HCT116 (cell line): Measurements from ENCODE around the gene HEATR5A. TPM values are rescaled to one million over a fixed set of nuclear protein-coding genes. Genes with fewer than 3 reads are reported as not detected.

ENCODE experiments used
- ATAC-seq: fragments of 200-7000 bp; cut with Tn5 transposase; 2 replicates; pipeline ENCODE4 v1.9.1; 2020; ENCODE audit warnings: mild to moderate bottlenecking, moderate library complexity
- BruUV-seq: library from RNA; stranded (reverse); fragments of 400-500 nt; replicated peaks from 2 replicates; lab custom pipeline; 2021; lab: Mats Ljungman, UMichigan
- CTCF ChIA-PET: fragments of 300-600 bp; sonication (Branson Sonifier 250); formaldehyde crosslinking; loops from one replicate; lab custom pipeline; 2021; ENCODE audit warnings: antibody characterized with exemption; lab: Charles Lee
- POLR2A ChIA-PET: fragments of 300-600, 350-600 bp; sonication (Branson Sonifier 250); formaldehyde crosslinking; loops from one replicate; lab custom pipeline; 2021; ENCODE audit warnings: antibody characterized with exemption; lab: Charles Lee
- RAD21 ChIA-PET, 2 experiments: fragments of 300-600 bp; sonication (Branson Sonifier 250); formaldehyde crosslinking; loops; one replicate each; lab custom pipeline; 2023; ENCODE audit warnings: low total read pairs in 2 of 2; ENCODE audit not compliant: uncharacterized antibody in 2 of 2, unreplicated experiment in 2 of 2, low non-redundant PET in 1 of 2; lab: Charles Lee
- DNase-seq: peaks from one replicate; pipeline ENCODE4 v3.0.0-alpha.2; 2010; ENCODE audit warnings: low read depth, low spot score
- H2AFZ ChIP-seq: fragments of 200-600 bp; shearing (Covaris generic), sonication (generic); 2 replicates; pipeline ENCODE4 v1.6.1; 2017; ENCODE audit warnings: low read depth, mixed run types, mixed read lengths, antibody characterized with exemption, low read length; ENCODE audit not compliant: poor library complexity, severe bottlenecking
- H3K27ac ChIP-seq: 2 replicates; pipeline ENCODE4 v1.5.1; 2012; ENCODE audit warnings: low read depth, low read length
- H3K27me3 ChIP-seq: fragments of 200-600 bp; sonication (generic); 2 replicates; pipeline ENCODE4 v1.6.1; 2016; ENCODE audit warnings: mixed run types, low read length, mixed read lengths; ENCODE audit not compliant: insufficient read depth
- H3K36me3 ChIP-seq, 2 experiments: fragments of 200-500 bp in 1 of 2; fragments of 200-600 bp in 1 of 2; sonication (Bioruptor generic) in 1 of 2; sonication (generic) in 1 of 2; 2 replicates each; pipeline versions ENCODE4 v1.5.1 to v1.6.1; 2014 to 2016; ENCODE audit warnings: low read length in 2 of 2, inconsistent platforms in 1 of 2, mixed read lengths in 1 of 2, mixed run types in 1 of 2; ENCODE audit not compliant: insufficient read depth in 2 of 2, control insufficient read depth in 1 of 2
- H3K4me1 ChIP-seq, 2 experiments: fragments of 200-600 bp in 1 of 2; sonication (generic) in 1 of 2; 2 replicates each; pipeline versions ENCODE4 v1.5.1 to v1.6.1; 2012 to 2017; ENCODE audit warnings: low read length in 2 of 2, inconsistent platforms in 1 of 2, mild to moderate bottlenecking in 1 of 2, mixed read lengths in 1 of 2, mixed run types in 1 of 2, moderate library complexity in 1 of 2; ENCODE audit not compliant: insufficient read depth in 2 of 2, control insufficient read depth in 1 of 2
- H3K4me2 ChIP-seq: fragments of 200-600 bp; sonication (generic); 2 replicates; pipeline ENCODE4 v1.6.1; 2017; ENCODE audit warnings: mixed run types, low read length, mixed read lengths
- H3K4me3 ChIP-seq, 2 experiments: fragments of 200-600 bp in 1 of 2; sonication (generic) in 1 of 2; replicated peaks in 1 of 2; 2 replicates each; pipeline ENCODE4 v1.5.1; 2011 to 2016; ENCODE audit warnings: low read length in 2 of 2, control low read depth in 1 of 2, low read depth in 1 of 2, mild to moderate bottlenecking in 1 of 2, mixed read lengths in 1 of 2, mixed run types in 1 of 2
- H3K79me2 ChIP-seq: fragments of 200-600 bp; sonication (generic); 2 replicates; pipeline ENCODE4 v1.6.1; 2017; ENCODE audit warnings: mild to moderate bottlenecking, mixed run types, low read length, moderate library complexity, mixed read lengths; ENCODE audit not compliant: insufficient read depth
- H3K9ac ChIP-seq: fragments of 200-600 bp; sonication (generic); 2 replicates; pipeline ENCODE4 v1.6.1; 2016; ENCODE audit warnings: low read length, mixed read lengths
- H3K9me2 ChIP-seq: fragments of 200-600 bp; sonication (generic), shearing (Covaris generic); 2 replicates; pipeline ENCODE4 v1.6.1; 2017; ENCODE audit warnings: mixed run types, mild to moderate bottlenecking, moderate library complexity; ENCODE audit not compliant: insufficient read depth
- H3K9me3 ChIP-seq, 2 experiments: fragments of 200-500 bp in 1 of 2; fragments of 200-600 bp in 1 of 2; sonication (Bioruptor generic) in 1 of 2; sonication (generic) in 1 of 2; 2 replicates each; pipeline ENCODE4 v1.6.1; 2014 to 2017; ENCODE audit warnings: low read length in 2 of 2, mixed read lengths in 2 of 2, inconsistent platforms in 1 of 2, low read depth in 1 of 2, mild to moderate bottlenecking in 1 of 2, mixed run types in 1 of 2, moderate library complexity in 1 of 2; ENCODE audit not compliant: control insufficient read depth in 1 of 2, insufficient read depth in 1 of 2
- H4K20me1 ChIP-seq: fragments of 200-600 bp; sonication (generic), shearing (Covaris generic); 2 replicates; pipeline ENCODE4 v1.6.1; 2017; ENCODE audit warnings: mixed run types, mild to moderate bottlenecking, moderate library complexity; ENCODE audit not compliant: insufficient read depth
- ATF3 ChIP-seq: IDR thresholded peaks from 2 replicates; pipeline ENCODE4 v1.6.1; 2012
- CBX3 ChIP-seq: IDR thresholded peaks from 2 replicates; pipeline ENCODE4 v1.6.1; 2012; ENCODE audit warnings: low read depth
- CEBPB ChIP-seq: IDR thresholded peaks from 2 replicates; pipeline ENCODE4 v1.6.1; 2012; ENCODE audit warnings: low read depth
- CTCF ChIP-seq, 3 experiments: fragments of 200-600 bp in 1 of 3; sonication (generic) in 1 of 3; IDR thresholded peaks in 2 of 3; conservative IDR thresholded peaks in 1 of 3; 2 replicates each; pipeline ENCODE4 v1.5.1; 2012 to 2017; ENCODE audit warnings: low read depth in 2 of 3, low read length in 2 of 3, antibody characterized with exemption in 1 of 3, borderline replicate concordance in 1 of 3, control low read depth in 1 of 3, mild to moderate bottlenecking in 1 of 3, mixed read lengths in 1 of 3, mixed run types in 1 of 3, moderate library complexity in 1 of 3; ENCODE audit not compliant: insufficient read depth in 1 of 3
- EGR1 ChIP-seq: IDR thresholded peaks from 2 replicates; pipeline ENCODE4 v1.6.1; 2012; ENCODE audit warnings: low read depth
- EZH2 ChIP-seq: fragments of 200-600 bp; sonication (generic); IDR thresholded peaks from 2 replicates; pipeline ENCODE4 v1.6.1; 2017; ENCODE audit warnings: antibody characterized with exemption, mixed run types
- EZH2phosphoT487 ChIP-seq: fragments of 200-600 bp; IDR thresholded peaks from 2 replicates; pipeline ENCODE4 v1.6.1; 2018; ENCODE audit warnings: antibody characterized with exemption, borderline replicate concordance
- FOSL1 ChIP-seq: IDR thresholded peaks from 2 replicates; pipeline ENCODE4 v1.6.1; 2012; ENCODE audit warnings: low read depth
- POLR2A ChIP-seq: IDR thresholded peaks from 2 replicates; pipeline ENCODE4 v1.7.0; 2011; ENCODE audit warnings: borderline replicate concordance; ENCODE audit not compliant: insufficient read depth, insufficient read length; ENCODE audit errors: extremely low read depth
- POLR2AphosphoS5 ChIP-seq: IDR thresholded peaks from 2 replicates; pipeline ENCODE4 v1.6.1; 2011; ENCODE audit warnings: mild to moderate bottlenecking, low read depth, low read length, moderate library complexity
- RAD21 ChIP-seq: IDR thresholded peaks from 2 replicates; pipeline ENCODE4 v1.6.1; 2012; ENCODE audit warnings: low read depth, mild to moderate bottlenecking
- SP1 ChIP-seq: IDR thresholded peaks from 2 replicates; pipeline ENCODE4 v1.6.1; 2012; ENCODE audit warnings: low read depth
- YY1 ChIP-seq: IDR thresholded peaks from 2 replicates; pipeline ENCODE4 v1.6.1; 2011; ENCODE audit warnings: low read length, low read depth, moderate library complexity, mild to moderate bottlenecking; ENCODE audit not compliant: insufficient replicate concordance; ENCODE audit errors: extremely low read depth
- ZBTB33 ChIP-seq: IDR thresholded peaks from 2 replicates; pipeline ENCODE4 v1.6.1; 2011; ENCODE audit warnings: mild to moderate bottlenecking, low read length, moderate library complexity; ENCODE audit not compliant: insufficient replicate concordance; ENCODE audit errors: extremely low read depth
- ZFX ChIP-seq: fragments of 450-650 bp; IDR thresholded peaks from 2 replicates; pipeline ENCODE4 v1.6.1; 2017
- ZNF274 ChIP-seq: fragments of 200-500 bp; sonication (Bioruptor generic); IDR thresholded peaks from 2 replicates; pipeline ENCODE4 v1.6.1; 2014; ENCODE audit warnings: mild to moderate bottlenecking, low read depth, low read length, inconsistent platforms
- intact Hi-C: fragments of 100-400 bp; cut with micrococcal nuclease; formaldehyde crosslinking; loops from 2 replicates; pipeline ENCODE4 v1.10.0; 2022
- total RNA-seq: library from RNA; stranded (reverse); gene quantifications from one replicate; pipeline ENCODE4 v1.2.1, GENCODE V29; 2021; ENCODE audit not compliant: unreplicated experiment

Gene HEATR5A
- total RNA-seq, 1 experiment from 2014 or later, result 20.9 TPM

GRCh38 chr14:31283153-31283552 lies 137.2 kb downstream of the HEATR5A start:
- no TSS peak for BruUV-seq
- Histone ChIP-seq H4K20me1 (no peaks in the 10 kb centered on the region), H3K4me1 (no peaks in the 10 kb centered on the region), H3K9me3 (no peaks in the 10 kb centered on the region; a peak in 1 of 4 replicates), H3K9me2 (no peaks in the 10 kb centered on the region), H3K4me3 (no peak overlapping the region), H3K27ac (no peak overlapping the region), H3K79me2 (no peaks in the 10 kb centered on the region), H2AFZ (no peak overlapping the region), H3K36me3 (no peaks in the 10 kb centered on the region), H3K9ac (no peak overlapping the region), H3K27me3 (no peaks in the 10 kb centered on the region), H3K4me2 (no peak overlapping the region)
- no peak for ATAC-seq
- intact Hi-C loops, result no loop called here
- no peak for TF ChIP-seq CEBPB
- TF ChIP-seq CBX3, result no peak
- no peak for TF ChIP-seq SP1
- TF ChIP-seq ZFX, result no peak
- TF ChIP-seq RAD21, result no peak
- TF ChIP-seq EZH2phosphoT487, result no peak
- ChIA-PET RAD21 (no interaction called here), POLR2A (no interaction called here), CTCF (no interaction called here)
- DNase-seq, result no peak

GRCh38 chr14:31280871-31281220 lies 139.5 kb downstream of the HEATR5A start:
- Histone ChIP-seq H2AFZ (no peak overlapping the region), H4K20me1 (no peaks in the 10 kb centered on the region), H3K27ac (no peak overlapping the region), H3K9me2 (no peaks in the 10 kb centered on the region), H3K27me3 (no peaks in the 10 kb centered on the region), H3K4me2 (no peak overlapping the region), H3K9me3 (no peaks in the 10 kb centered on the region; a peak in 2 of 4 replicates), H3K79me2 (no peaks in the 10 kb centered on the region)
- DNase-seq, result no peak
- intact Hi-C loops, result no loop called here
- ChIA-PET RAD21 (no interaction called here), POLR2A (no interaction called here)
- no TSS peak for BruUV-seq
- TF ChIP-seq CTCF (IDR thresholded peaks at IDR 0.05 in 2 of 3, conservative IDR thresholded peaks at IDR 0.05 in 1 of 3; ENCODE audit: borderline replicate concordance in 1 of 3, insufficient read depth in 1 of 3, low read depth in 2 of 3, low read length in 2 of 3) (no peak), POLR2AphosphoS5 (no peak), CEBPB (no peak), ZNF274 (no peak), EZH2phosphoT487 (no peak), CBX3 (no peak), ZBTB33 (no peak), YY1 (no peak), EZH2 (no peak), POLR2A (no peak), FOSL1 (no peak), EGR1 (no peak), ATF3 (no peak)
- TF ChIP-seq, all 23 proteins: peak for 0
- no peak overlapping the region for H3K4me3 ChIP-seq
- H3K9ac ChIP-seq, result no peak overlapping the region
- no peaks in the 10 kb centered on the region for H3K36me3 ChIP-seq
- ATAC-seq, result no peak
- H3K4me1 ChIP-seq, result no peaks in the 10 kb centered on the region
- CTCF ChIA-PET, result no interaction called here
